Esophagus muscularis mucosa (tissue), 4 donors: ENCODE measurements around the gene ZWILCH.
A peak's percentile ranks its signal among the peaks of the same experiment; 100 is the strongest.

Source experiments
- EP300 ChIP-seq: sonication (generic); formaldehyde crosslinking; IDR thresholded peaks from one replicate; pipeline ENCODE4 v1.6.1; 2017; ENCODE audit warnings: antibody characterized with exemption
- POLR2A ChIP-seq: fragments of 450-650 bp; IDR thresholded peaks from one replicate; pipeline ENCODE4 v1.6.1; 2017; ENCODE audit warnings: antibody characterized with exemption, moderate library complexity, mild to moderate bottlenecking, low read depth
- POLR2AphosphoS5 ChIP-seq, 2 donors: sonication (generic); formaldehyde crosslinking; IDR thresholded peaks; one replicate each; pipeline ENCODE4 v1.6.1; 2017; ENCODE audit warnings: antibody characterized with exemption in 2 of 2
- TF ChIP-seq, protein P1 (sequence below), 3 experiments: fragments of 200-600 bp in 2 of 3; fragments of 450-650 bp in 1 of 3; sonication (generic) in 2 of 3; IDR thresholded peaks; one replicate each; pipeline ENCODE4 v1.5.1; 2017 to 2019; ENCODE audit warnings: antibody characterized with exemption in 3 of 3, mild to moderate bottlenecking in 2 of 3, moderate library complexity in 1 of 3

DNA sequence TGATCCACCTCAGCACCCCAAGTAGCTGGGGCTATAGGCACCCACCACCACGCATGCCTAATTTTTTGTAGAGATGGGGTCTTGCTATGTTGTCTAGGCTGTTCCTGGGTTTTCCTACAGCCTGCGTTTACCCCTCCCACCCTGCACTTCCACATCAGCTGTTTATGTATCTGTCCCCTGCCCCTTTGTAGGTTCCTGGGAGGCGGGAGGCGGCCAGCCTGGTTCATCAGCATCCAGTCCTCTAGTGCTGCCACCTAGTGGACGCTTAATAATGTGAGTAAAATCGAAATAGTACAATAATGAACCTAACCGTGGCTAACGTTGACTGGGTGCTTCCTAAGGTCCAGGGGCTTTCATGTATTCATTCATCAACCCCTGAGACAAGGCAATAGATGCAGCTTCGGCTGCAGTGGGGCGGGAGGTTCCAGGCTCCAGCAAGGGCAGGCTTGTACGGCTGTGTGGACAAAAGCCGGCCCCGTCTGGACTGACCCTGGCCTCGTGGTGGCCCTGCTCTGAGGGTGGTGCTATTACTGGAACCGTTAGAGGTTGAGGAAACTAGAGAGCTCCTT, 61.9 kb downstream of the ZWILCH start:
- TF ChIP-seq, protein P1, sequence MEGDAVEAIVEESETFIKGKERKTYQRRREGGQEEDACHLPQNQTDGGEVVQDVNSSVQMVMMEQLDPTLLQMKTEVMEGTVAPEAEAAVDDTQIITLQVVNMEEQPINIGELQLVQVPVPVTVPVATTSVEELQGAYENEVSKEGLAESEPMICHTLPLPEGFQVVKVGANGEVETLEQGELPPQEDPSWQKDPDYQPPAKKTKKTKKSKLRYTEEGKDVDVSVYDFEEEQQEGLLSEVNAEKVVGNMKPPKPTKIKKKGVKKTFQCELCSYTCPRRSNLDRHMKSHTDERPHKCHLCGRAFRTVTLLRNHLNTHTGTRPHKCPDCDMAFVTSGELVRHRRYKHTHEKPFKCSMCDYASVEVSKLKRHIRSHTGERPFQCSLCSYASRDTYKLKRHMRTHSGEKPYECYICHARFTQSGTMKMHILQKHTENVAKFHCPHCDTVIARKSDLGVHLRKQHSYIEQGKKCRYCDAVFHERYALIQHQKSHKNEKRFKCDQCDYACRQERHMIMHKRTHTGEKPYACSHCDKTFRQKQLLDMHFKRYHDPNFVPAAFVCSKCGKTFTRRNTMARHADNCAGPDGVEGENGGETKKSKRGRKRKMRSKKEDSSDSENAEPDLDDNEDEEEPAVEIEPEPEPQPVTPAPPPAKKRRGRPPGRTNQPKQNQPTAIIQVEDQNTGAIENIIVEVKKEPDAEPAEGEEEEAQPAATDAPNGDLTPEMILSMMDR (IDR thresholded peaks at IDR 0.05): peak; percentile 45 to 60 (median 49)
- TF ChIP-seq POLR2A (no peak), EP300 (no peak), POLR2AphosphoS5 (IDR thresholded peaks at IDR 0.05) (no peak)
